ENCODE data around the gene PPP1CA.

PPP1CA gene

DNA sequence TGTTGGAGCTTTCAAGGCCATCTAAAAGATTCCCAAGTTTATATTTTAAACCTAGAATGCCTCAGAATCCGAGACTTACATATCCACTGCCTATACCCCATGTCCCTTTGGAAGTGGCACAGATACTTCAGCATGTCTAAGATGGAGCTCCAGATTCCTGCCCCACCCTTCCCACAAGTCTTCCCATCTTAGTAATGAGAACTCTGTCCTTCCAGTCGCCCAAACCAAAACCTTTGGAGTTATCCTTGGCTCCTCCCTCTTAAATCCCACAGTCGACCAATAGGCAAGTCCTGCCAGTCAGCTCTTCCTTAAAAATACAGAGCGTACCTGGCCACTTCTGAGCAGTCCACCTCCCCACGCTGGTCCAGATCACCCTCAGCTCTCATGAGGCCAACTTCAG lies 52.6 kb downstream of the PPP1CA start:
- no peak for DNase-seq
